ENCODE results near the gene EXOSC10. TPM values are rescaled to one million over a fixed set of nuclear protein-coding genes. Genes with fewer than 3 reads are reported as not detected.
"Not testable (repeated sequence)": the region's sequence is repeated elsewhere in the genome, so short reads cannot be mapped to it uniquely, and the experiment has no call there.

Gene EXOSC10
- total and polyA plus RNA-seq, 2 donors from 2014 or later: 26.2 to 46.8 TPM

- H3K9me3 ChIP-seq (ENCODE audit: control insufficient read depth in 2 of 3, insufficient read depth in 1 of 3, low read length in 3 of 3): no peaks in the 10 kb centered on the region
- no peak for TF ChIP-seq CTCF (IDR thresholded peaks at IDR 0.05; ENCODE audit: borderline replicate concordance, extremely low read depth, insufficient read depth)
- no peaks in the 10 kb centered on the region for H3K27me3 ChIP-seq (ENCODE audit: control insufficient read depth, insufficient read depth, low read length)
- DNase-seq: no peak
- H3K27ac ChIP-seq (ENCODE audit: low read depth in 2 of 2, low read length in 2 of 2): no peak overlapping the region
- FAIRE-seq: no peak
- intact Hi-C loops (cut with DNase I): no loop called here
- no peak overlapping the region for H3K4me3 ChIP-seq (ENCODE audit: low read length in 3 of 3)
- peaks cover 0 to 4% (median 4%) of the 10 kb centered on the region in 3 donors for H3K4me1 ChIP-seq (ENCODE audit: control insufficient read depth in 2 of 3, insufficient read depth in 2 of 3, low read depth in 1 of 3, low read length in 3 of 3)
- no peak overlapping the region for H3K9ac ChIP-seq (ENCODE audit: low read length in 3 of 3)
- H3K36me3 ChIP-seq (ENCODE audit: control insufficient read depth in 2 of 3, insufficient read depth in 3 of 3, low read length in 3 of 3): peaks cover 3 to 36% (median 22%) of the 10 kb centered on the region in 3 donors
Measured at GRCh38 chr1:11064942-11065341, 34.7 kb downstream of the EXOSC10 start.

- intact Hi-C loops (cut with DNase I): not testable (repeated sequence)
Measured at GRCh38 chr1:11063937-11064537, 35.6 kb downstream of the EXOSC10 start.

GRCh38 chr1:11062965-11063401 is 36.7 kb downstream of the EXOSC10 start:
- peak in 1 of 5 donors; percentile 29 for DNase-seq
- peaks cover 0 to 11% (median 4%) of the 10 kb centered on the region in 3 donors for H3K4me1 ChIP-seq (ENCODE audit: control insufficient read depth in 2 of 3, insufficient read depth in 2 of 3, low read depth in 1 of 3, low read length in 3 of 3)
- H3K9me3 ChIP-seq (ENCODE audit: control insufficient read depth in 2 of 3, insufficient read depth in 1 of 3, low read length in 3 of 3): no peaks in the 10 kb centered on the region
- intact Hi-C loops (cut with DNase I): no loop called here
- no peak for FAIRE-seq
- TF ChIP-seq CTCF (IDR thresholded peaks at IDR 0.05; ENCODE audit: borderline replicate concordance, extremely low read depth, insufficient read depth): no peak
- H3K27me3 ChIP-seq (ENCODE audit: control insufficient read depth, insufficient read depth, low read length): no peaks in the 10 kb centered on the region
- no peak overlapping the region for H3K27ac ChIP-seq (ENCODE audit: low read depth in 2 of 2, low read length in 2 of 2)
- H3K9ac ChIP-seq (ENCODE audit: low read length in 3 of 3): no peak overlapping the region
- H3K4me3 ChIP-seq (ENCODE audit: low read length in 3 of 3): no peak overlapping the region
- peaks cover 3 to 16% (median 9%) of the 10 kb centered on the region in 3 donors for H3K36me3 ChIP-seq (ENCODE audit: control insufficient read depth in 2 of 3, insufficient read depth in 3 of 3, low read length in 3 of 3)

More at GRCh38 chr1:11063937-11064537, 35.6 kb downstream of the EXOSC10 start:
- H3K27ac ChIP-seq (ENCODE audit: low read depth in 2 of 2, low read length in 2 of 2); FAIRE-seq; H3K9ac ChIP-seq (ENCODE audit: low read length in 3 of 3); H3K9me3 ChIP-seq (ENCODE audit: control insufficient read depth in 2 of 3, insufficient read depth in 1 of 3, low read length in 3 of 3); H3K4me1 ChIP-seq (ENCODE audit: control insufficient read depth in 2 of 3, insufficient read depth in 2 of 3, low read depth in 1 of 3, low read length in 3 of 3); H3K27me3 ChIP-seq (ENCODE audit: control insufficient read depth, insufficient read depth, low read length); H3K4me3 ChIP-seq (ENCODE audit: low read length in 3 of 3): not testable (repeated sequence)
- peaks cover 3 to 27% (median 15%) of the 10 kb centered on the region in 3 donors for H3K36me3 ChIP-seq (ENCODE audit: control insufficient read depth in 2 of 3, insufficient read depth in 3 of 3, low read length in 3 of 3)
- DNase-seq: peak in 1 of 5 donors; percentile 35

- intact Hi-C loops (cut with DNase I): no loop called here
Measured at GRCh38 chr1:11061652-11062365, 37.9 kb downstream of the EXOSC10 start.

More at GRCh38 chr1:11061652-11062365, 37.9 kb downstream of the EXOSC10 start:
- Histone ChIP-seq H3K4me3 (ENCODE audit: low read length in 3 of 3) (no peak overlapping the region), H3K4me1 (ENCODE audit: control insufficient read depth in 2 of 3, insufficient read depth in 2 of 3, low read depth in 1 of 3, low read length in 3 of 3) (peaks cover 0 to 11% (median 4%) of the 10 kb centered on the region in 3 donors), H3K27ac (ENCODE audit: low read depth in 2 of 2, low read length in 2 of 2) (no peak overlapping the region), H3K9ac (ENCODE audit: low read length in 3 of 3) (no peak overlapping the region), H3K36me3 (ENCODE audit: control insufficient read depth in 2 of 3, insufficient read depth in 3 of 3, low read length in 3 of 3) (peaks cover 3 to 10% (median 4%) of the 10 kb centered on the region in 3 donors), H3K9me3 (ENCODE audit: control insufficient read depth in 2 of 3, insufficient read depth in 1 of 3, low read length in 3 of 3) (no peaks in the 10 kb centered on the region), H3K27me3 (ENCODE audit: control insufficient read depth, insufficient read depth, low read length) (no peaks in the 10 kb centered on the region)
- DNase-seq (peak in 1 of 5 donors; percentile 15), FAIRE-seq (no peak)
- no peak for TF ChIP-seq CTCF (IDR thresholded peaks at IDR 0.05; ENCODE audit: borderline replicate concordance, extremely low read depth, insufficient read depth)

All from kidney (tissue), 14 donors.